DND-41 (cell line): Measurements from ENCODE around the gene SMG6.

Experiments
- EZH2 ChIP-seq: IDR thresholded peaks from 3 replicates; pipeline ENCODE4 v1.6.1; 2012; ENCODE audit warnings: borderline replicate concordance, low read depth, mild to moderate bottlenecking, moderate library complexity, low read length, inconsistent platforms; ENCODE audit not compliant: severe bottlenecking
- TF ChIP-seq, protein P1 (sequence below): IDR thresholded peaks from 2 replicates; pipeline ENCODE4 v1.5.1; 2012; ENCODE audit warnings: borderline replicate concordance, low read length, moderate library complexity, mild to moderate bottlenecking; ENCODE audit not compliant: poor library complexity, severe bottlenecking; ENCODE audit errors: extremely low read depth

DNA sequence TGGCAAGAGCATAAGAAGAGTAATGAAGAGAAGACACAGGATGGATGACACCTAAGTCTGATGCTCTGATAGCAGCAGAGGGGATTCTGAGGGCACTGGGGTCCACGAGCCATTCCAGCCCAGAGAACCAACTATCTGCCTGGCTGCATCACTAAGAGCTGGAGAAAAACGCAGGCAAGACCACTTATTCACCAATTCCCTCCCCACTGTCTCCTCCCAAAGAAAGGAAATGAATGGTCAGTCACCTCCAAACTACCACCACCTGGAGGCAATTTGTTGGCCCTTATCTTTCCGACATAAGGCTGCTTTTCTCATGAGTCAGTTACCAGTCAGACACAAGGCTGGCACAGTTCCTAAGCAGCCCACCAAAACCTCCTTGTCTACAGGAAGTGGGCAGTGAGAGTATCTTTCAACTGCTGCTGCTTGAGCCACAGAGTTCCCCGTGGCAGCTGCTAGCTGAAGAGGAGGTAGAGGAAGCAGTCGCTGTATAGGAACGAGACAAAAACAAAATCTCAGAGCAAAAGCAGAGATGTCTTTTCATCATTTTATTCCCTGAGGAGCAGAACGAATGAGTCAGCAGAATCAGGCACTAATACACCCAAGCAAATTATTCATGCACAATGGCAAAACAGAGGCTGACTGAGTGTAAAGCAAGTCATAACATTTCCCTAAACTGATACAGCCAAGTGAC lies 111.1 kb downstream of the SMG6 start:
- TF ChIP-seq, protein P1, sequence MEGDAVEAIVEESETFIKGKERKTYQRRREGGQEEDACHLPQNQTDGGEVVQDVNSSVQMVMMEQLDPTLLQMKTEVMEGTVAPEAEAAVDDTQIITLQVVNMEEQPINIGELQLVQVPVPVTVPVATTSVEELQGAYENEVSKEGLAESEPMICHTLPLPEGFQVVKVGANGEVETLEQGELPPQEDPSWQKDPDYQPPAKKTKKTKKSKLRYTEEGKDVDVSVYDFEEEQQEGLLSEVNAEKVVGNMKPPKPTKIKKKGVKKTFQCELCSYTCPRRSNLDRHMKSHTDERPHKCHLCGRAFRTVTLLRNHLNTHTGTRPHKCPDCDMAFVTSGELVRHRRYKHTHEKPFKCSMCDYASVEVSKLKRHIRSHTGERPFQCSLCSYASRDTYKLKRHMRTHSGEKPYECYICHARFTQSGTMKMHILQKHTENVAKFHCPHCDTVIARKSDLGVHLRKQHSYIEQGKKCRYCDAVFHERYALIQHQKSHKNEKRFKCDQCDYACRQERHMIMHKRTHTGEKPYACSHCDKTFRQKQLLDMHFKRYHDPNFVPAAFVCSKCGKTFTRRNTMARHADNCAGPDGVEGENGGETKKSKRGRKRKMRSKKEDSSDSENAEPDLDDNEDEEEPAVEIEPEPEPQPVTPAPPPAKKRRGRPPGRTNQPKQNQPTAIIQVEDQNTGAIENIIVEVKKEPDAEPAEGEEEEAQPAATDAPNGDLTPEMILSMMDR = peak; percentile 42
- no peak for TF ChIP-seq EZH2
